ENCODE results near the gene ISG20.

Gene ISG20

DNA sequence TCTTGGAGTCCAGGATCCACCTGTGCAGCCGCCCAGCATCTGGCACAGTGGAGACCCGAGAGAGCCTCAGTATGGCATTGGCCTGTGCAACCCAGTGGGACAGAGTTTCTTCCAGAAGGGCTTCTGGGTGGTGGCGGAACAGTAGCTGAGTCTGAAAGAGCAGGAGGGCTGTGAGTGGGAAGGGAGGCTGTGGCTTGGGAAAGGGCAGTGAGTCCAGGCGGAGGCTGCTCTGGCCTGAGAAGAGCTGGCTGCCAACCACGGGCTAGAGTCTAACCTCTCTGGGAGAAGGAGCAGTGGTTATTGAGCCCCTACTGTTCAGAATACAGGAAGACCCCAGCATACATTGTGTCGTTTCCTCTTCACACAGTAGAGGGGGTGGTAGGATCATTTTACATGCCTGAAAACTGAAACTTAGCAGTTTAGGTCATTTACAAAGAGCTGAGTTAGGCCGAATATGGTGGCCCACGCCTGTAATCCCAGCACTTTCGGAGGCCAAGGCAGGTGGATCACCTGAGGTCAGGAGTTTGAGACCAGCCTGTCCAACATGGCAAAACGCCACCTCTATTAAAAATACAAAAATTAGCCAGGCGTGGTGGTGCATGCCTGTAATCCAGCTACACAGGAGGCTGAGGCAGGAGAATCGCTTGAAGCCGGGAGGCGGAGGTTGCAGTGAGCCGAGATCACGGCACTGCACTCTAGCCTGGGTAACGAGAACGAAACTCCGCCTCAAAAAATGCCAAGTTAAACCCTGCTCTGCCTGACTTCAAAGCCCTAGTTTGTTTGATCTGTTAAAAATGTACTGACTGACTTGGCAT is 14.5 kb upstream of the ISG20 start:
- H3K36me3 ChIP-seq (ENCODE audit: control insufficient read depth in 4 of 4, insufficient read depth in 4 of 4, low read length in 3 of 4) = peaks cover 10 to 48% (median 23%) of the 10 kb centered on the region in 4 experiments
- CTCF ChIA-PET = interaction anchor here (0.6 to 4.2 kb wide), 21 partner anchors 9 to 279 kb away, joined by 3 to 36 read pairs (median 4); no protein-coding TSS in a partner anchor
- DNase-seq = peak; percentile 83 to 86 (median 84)
- H3K27ac ChIP-seq (ENCODE audit: insufficient read depth in 1 of 2, low read depth in 1 of 2, low read length in 2 of 2, poor library complexity in 1 of 2, severe bottlenecking in 2 of 2) = peak overlapping the region in 1 of 2 experiments; percentile 61
- POLR2A ChIA-PET = interaction anchor here (1.1 kb wide), 1 partner anchor 14 kb away, joined by 7 read pairs; the partner anchor contains the start of gene ISG20
- H3K4me1 ChIP-seq (ENCODE audit: control extremely low read depth in 1 of 4, control insufficient read depth in 4 of 4, insufficient read depth in 4 of 4, low read length in 3 of 4) = peaks cover 6 to 41% (median 32%) of the 10 kb centered on the region in 4 experiments
- no peaks in the 10 kb centered on the region for H3K9me3 ChIP-seq (ENCODE audit: control extremely low read depth in 1 of 5, control insufficient read depth in 4 of 5, insufficient read depth in 2 of 5, low read depth in 1 of 5, low read length in 4 of 5)
- H3K4me3 ChIP-seq (ENCODE audit: control insufficient read depth in 1 of 7, extremely low read depth in 1 of 7, insufficient read depth in 4 of 7, low read depth in 2 of 7, low read length in 6 of 7) = peak overlapping the region in 1 of 7 experiments; percentile 19
- 70% methylated on average over 17 of the region's 19 CpGs for WGBS (ENCODE audit: insufficient coverage)
- no peaks in the 10 kb centered on the region for H3K27me3 ChIP-seq (replicated peaks in 2 of 5; ENCODE audit: control insufficient read depth in 4 of 5, insufficient read depth in 5 of 5, low read length in 4 of 5)

DNA sequence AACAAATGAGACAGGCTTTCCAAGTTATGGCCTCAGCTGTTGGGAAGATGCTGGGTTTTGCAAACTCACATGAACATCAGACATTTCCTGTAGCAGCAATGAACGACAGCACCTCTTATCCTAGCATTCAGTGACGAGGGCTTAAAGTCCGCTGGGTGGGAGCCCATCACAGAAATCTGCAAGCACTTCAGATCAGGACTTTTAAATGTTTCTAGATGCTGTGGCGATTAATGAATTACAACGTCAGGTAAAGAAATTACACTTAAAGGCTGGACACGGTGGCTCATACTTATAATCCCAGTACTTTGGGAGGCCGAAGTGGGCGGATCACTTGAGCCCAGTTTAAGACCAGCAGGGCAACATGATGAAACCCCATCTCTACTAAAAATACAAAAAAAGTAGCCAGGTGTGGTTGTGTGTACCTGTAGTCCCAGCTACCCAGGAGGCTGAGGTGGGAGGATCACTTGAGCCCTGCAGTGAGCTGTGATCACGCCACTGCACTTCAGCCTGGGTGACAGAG is 13.8 kb upstream of the ISG20 start:
- no peaks in the 10 kb centered on the region for H3K27me3 ChIP-seq (replicated peaks in 2 of 5; ENCODE audit: control insufficient read depth in 4 of 5, insufficient read depth in 5 of 5, low read length in 4 of 5)
- ChIA-PET CTCF (interaction anchor here (0.6 to 4.2 kb wide), 20 partner anchors 9 to 254 kb away, joined by 3 to 36 read pairs (median 4); no protein-coding TSS in a partner anchor), POLR2A (interaction anchor here (1.1 kb wide), 1 partner anchor 13 kb away, joined by 7 read pairs; the partner anchor contains the start of gene ISG20)
- H3K4me3 ChIP-seq (ENCODE audit: control insufficient read depth in 1 of 7, extremely low read depth in 1 of 7, insufficient read depth in 4 of 7, low read depth in 2 of 7, low read length in 6 of 7) = no peak overlapping the region
- peak overlapping the region in 1 of 2 experiments; percentile 61 for H3K27ac ChIP-seq (ENCODE audit: insufficient read depth in 1 of 2, low read depth in 1 of 2, low read length in 2 of 2, poor library complexity in 1 of 2, severe bottlenecking in 2 of 2)
- no peak for DNase-seq
- H3K4me1 ChIP-seq (ENCODE audit: control extremely low read depth in 1 of 4, control insufficient read depth in 4 of 4, insufficient read depth in 4 of 4, low read length in 3 of 4) = peaks cover 6 to 48% (median 35%) of the 10 kb centered on the region in 4 experiments
- H3K36me3 ChIP-seq (ENCODE audit: control insufficient read depth in 4 of 4, insufficient read depth in 4 of 4, low read length in 3 of 4) = peaks cover 10 to 55% (median 27%) of the 10 kb centered on the region in 4 experiments
- 95% methylated on average over 5 of the region's 9 CpGs for WGBS (ENCODE audit: insufficient coverage)
- no peaks in the 10 kb centered on the region for H3K9me3 ChIP-seq (ENCODE audit: control extremely low read depth in 1 of 5, control insufficient read depth in 4 of 5, insufficient read depth in 2 of 5, low read depth in 1 of 5, low read length in 4 of 5)

DNA sequence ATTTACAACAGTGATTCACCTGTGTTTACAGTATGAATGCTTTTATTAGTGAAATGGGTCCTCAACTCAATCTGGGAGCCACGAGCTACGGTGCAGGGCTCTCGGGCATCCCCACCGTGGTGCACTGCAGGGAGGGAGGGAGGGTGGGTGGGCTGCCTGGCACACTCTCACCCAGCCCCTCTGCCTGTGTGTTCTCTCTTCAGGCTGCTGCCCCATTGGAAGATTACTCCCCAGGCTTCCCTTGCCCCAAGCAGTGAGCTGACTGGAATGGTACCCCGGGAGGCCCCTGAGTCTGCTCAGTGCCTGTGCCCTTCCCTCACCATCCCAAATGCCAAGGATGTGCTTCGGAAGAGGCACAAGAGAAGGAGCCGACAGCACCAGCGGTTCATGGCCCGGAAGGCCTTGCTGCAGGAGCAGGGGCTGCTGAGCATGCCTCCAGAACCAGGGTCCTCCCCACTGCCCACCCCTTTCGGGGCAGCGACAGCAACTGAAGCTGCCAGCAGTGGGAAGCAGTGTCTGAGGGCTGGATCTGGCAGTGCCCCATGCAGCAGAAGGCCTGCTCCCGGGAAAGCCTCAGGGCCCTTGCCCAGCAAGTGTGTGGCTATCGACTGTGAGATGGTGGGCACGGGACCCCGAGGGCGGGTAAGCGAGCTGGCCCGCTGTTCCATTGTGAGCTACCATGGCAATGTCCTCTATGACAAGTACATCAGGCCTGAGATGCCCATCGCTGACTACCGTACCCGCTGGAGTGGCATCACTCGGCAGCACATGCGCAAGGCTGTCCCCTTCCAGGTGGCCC is 12.7 kb upstream of the ISG20 start:
- Histone ChIP-seq H3K27ac (ENCODE audit: insufficient read depth in 1 of 2, low read depth in 1 of 2, low read length in 2 of 2, poor library complexity in 1 of 2, severe bottlenecking in 2 of 2) (no peak overlapping the region), H3K9me3 (ENCODE audit: control extremely low read depth in 1 of 5, control insufficient read depth in 4 of 5, insufficient read depth in 2 of 5, low read depth in 1 of 5, low read length in 4 of 5) (no peaks in the 10 kb centered on the region), H3K4me3 (ENCODE audit: control insufficient read depth in 1 of 7, extremely low read depth in 1 of 7, insufficient read depth in 4 of 7, low read depth in 2 of 7, low read length in 6 of 7) (no peak overlapping the region), H3K36me3 (ENCODE audit: control insufficient read depth in 4 of 4, insufficient read depth in 4 of 4, low read length in 3 of 4) (peaks cover 10 to 66% (median 32%) of the 10 kb centered on the region in 4 experiments), H3K27me3 (replicated peaks in 2 of 5; ENCODE audit: control insufficient read depth in 4 of 5, insufficient read depth in 5 of 5, low read length in 4 of 5) (no peaks in the 10 kb centered on the region), H3K4me1 (ENCODE audit: control extremely low read depth in 1 of 4, control insufficient read depth in 4 of 4, insufficient read depth in 4 of 4, low read length in 3 of 4) (peaks cover 6 to 51% (median 32%) of the 10 kb centered on the region in 4 experiments)
- ChIA-PET CTCF (interaction anchor here (0.9 to 4.2 kb wide), 5 partner anchors 8 to 209 kb away, joined by 3 to 36 read pairs (median 21); no protein-coding TSS in a partner anchor), POLR2A (no interaction called here)
- 90% methylated on average over 23 of the region's 23 CpGs for WGBS (ENCODE audit: insufficient coverage)
- DNase-seq = no peak

DNA sequence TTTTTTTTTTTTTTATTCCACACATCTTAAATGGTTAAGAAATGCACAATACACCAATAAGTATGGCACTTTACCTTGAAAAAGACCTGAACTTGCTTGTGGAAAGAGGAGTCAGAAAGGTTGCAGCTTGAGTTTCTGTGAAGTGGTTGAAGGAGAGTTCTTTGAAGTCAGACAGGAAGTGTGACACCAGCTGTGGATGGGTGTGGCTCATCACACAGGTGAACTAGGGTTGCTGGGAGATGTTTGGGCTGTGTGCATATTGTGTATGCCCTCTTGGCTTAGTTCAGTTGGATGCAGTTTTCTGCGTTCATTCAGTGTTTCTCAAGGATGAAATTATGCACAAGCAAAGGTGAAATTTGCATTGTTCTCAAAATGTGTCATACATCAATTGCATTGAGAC is 11.4 kb upstream of the ISG20 start:
- Histone ChIP-seq H3K27me3 (replicated peaks in 2 of 5; ENCODE audit: control insufficient read depth in 4 of 5, insufficient read depth in 5 of 5, low read length in 4 of 5) (no peaks in the 10 kb centered on the region), H3K36me3 (ENCODE audit: control insufficient read depth in 4 of 4, insufficient read depth in 4 of 4, low read length in 3 of 4) (peaks cover 10 to 79% (median 38%) of the 10 kb centered on the region in 4 experiments), H3K4me3 (ENCODE audit: control insufficient read depth in 1 of 7, extremely low read depth in 1 of 7, insufficient read depth in 4 of 7, low read depth in 2 of 7, low read length in 6 of 7) (no peak overlapping the region), H3K9me3 (ENCODE audit: control extremely low read depth in 1 of 5, control insufficient read depth in 4 of 5, insufficient read depth in 2 of 5, low read depth in 1 of 5, low read length in 4 of 5) (no peaks in the 10 kb centered on the region), H3K27ac (ENCODE audit: insufficient read depth in 1 of 2, low read depth in 1 of 2, low read length in 2 of 2, poor library complexity in 1 of 2, severe bottlenecking in 2 of 2) (no peak overlapping the region), H3K4me1 (ENCODE audit: control extremely low read depth in 1 of 4, control insufficient read depth in 4 of 4, insufficient read depth in 4 of 4, low read length in 3 of 4) (peaks cover 0 to 38% (median 20%) of the 10 kb centered on the region in 4 experiments)
- DNase-seq = no peak
- POLR2A ChIA-PET = interaction anchor here (0.7 to 1.6 kb wide), 2 partner anchors 11 to 903 kb away, joined by 4 to 8 read pairs; partner anchors contain the start of gene ISG20
- no CpG with 5 or more reads among the region's 1 CpG for WGBS (ENCODE audit: insufficient coverage)
- CTCF ChIA-PET = interaction anchor here (0.9 kb wide), 1 partner anchor 32 kb away, joined by 3 read pairs; no protein-coding TSS in a partner anchor

DNA sequence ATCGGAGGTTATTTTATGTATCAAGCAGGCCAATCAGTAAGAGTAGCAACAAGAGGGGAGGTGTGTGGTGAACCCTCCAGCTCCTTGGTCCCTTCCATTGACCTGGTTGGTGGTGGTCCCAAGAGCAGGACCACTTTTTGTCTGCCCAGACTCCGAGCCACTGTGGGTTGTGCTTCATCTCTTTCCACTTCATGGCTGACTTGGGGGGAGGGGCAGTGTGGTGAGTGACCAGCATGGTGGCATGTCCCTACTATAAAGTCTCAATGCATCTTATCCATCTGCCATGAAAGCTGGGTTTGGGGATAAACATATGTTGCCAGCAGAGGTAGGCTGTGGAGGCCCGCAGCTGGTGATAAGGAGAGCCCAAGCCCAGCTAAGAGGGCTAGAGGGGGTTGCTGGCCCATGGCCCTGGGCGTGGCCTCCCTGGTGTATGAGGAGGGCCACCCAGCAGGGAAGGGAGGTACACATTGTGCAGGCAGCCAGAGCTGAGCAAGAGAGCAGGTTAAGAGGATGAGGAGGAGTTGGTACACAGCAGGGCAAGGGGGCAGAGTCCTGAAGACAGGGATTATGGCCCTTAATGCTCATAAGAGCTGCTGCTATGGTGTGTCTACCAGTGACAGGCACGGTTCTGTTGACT is 10.7 kb upstream of the ISG20 start:
- WGBS (ENCODE audit: insufficient coverage) = 100% methylated on average over 4 of the region's 5 CpGs
- Histone ChIP-seq H3K4me3 (ENCODE audit: control insufficient read depth in 1 of 7, extremely low read depth in 1 of 7, insufficient read depth in 4 of 7, low read depth in 2 of 7, low read length in 6 of 7) (no peak overlapping the region), H3K36me3 (ENCODE audit: control insufficient read depth in 4 of 4, insufficient read depth in 4 of 4, low read length in 3 of 4) (peaks cover 10 to 80% (median 38%) of the 10 kb centered on the region in 4 experiments), H3K4me1 (ENCODE audit: control extremely low read depth in 1 of 4, control insufficient read depth in 4 of 4, insufficient read depth in 4 of 4, low read length in 3 of 4) (peaks cover 0 to 31% (median 15%) of the 10 kb centered on the region in 4 experiments), H3K27me3 (replicated peaks in 2 of 5; ENCODE audit: control insufficient read depth in 4 of 5, insufficient read depth in 5 of 5, low read length in 4 of 5) (no peaks in the 10 kb centered on the region), H3K9me3 (ENCODE audit: control extremely low read depth in 1 of 5, control insufficient read depth in 4 of 5, insufficient read depth in 2 of 5, low read depth in 1 of 5, low read length in 4 of 5) (no peaks in the 10 kb centered on the region), H3K27ac (ENCODE audit: insufficient read depth in 1 of 2, low read depth in 1 of 2, low read length in 2 of 2, poor library complexity in 1 of 2, severe bottlenecking in 2 of 2) (no peak overlapping the region)
- ChIA-PET POLR2A (interaction anchor here (0.7 to 1.6 kb wide), 2 partner anchors 10 to 903 kb away, joined by 4 to 8 read pairs; partner anchors contain the start of gene ISG20), CTCF (interaction anchor here (0.8 kb wide), 1 partner anchor 36 kb away, joined by 3 read pairs; no protein-coding TSS in a partner anchor)
- no peak for DNase-seq

DNA sequence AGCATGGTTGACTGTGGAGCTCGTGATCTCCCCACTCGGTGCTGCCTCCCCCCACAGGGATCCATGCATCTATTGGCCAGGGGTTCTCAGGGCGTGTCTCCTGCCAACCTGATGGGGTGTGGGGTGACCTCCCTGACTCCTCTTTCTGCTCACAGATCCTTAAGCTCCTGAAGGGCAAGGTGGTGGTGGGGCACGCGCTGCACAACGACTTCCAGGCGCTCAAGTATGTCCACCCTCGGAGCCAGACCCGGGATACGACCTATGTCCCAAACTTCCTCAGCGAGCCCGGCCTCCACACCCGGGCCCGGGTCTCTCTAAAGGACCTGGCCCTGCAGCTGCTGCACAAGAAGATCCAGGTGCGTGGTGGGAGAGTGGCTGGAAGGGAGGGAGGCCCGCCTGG is 9.7 kb upstream of the ISG20 start:
- no peaks in the 10 kb centered on the region for H3K27me3 ChIP-seq (replicated peaks in 2 of 5; ENCODE audit: control insufficient read depth in 4 of 5, insufficient read depth in 5 of 5, low read length in 4 of 5)
- no peaks in the 10 kb centered on the region for H3K9me3 ChIP-seq (ENCODE audit: control extremely low read depth in 1 of 5, control insufficient read depth in 4 of 5, insufficient read depth in 2 of 5, low read depth in 1 of 5, low read length in 4 of 5)
- no peak overlapping the region for H3K4me3 ChIP-seq (ENCODE audit: control insufficient read depth in 1 of 7, extremely low read depth in 1 of 7, insufficient read depth in 4 of 7, low read depth in 2 of 7, low read length in 6 of 7)
- H3K27ac ChIP-seq (ENCODE audit: insufficient read depth in 1 of 2, low read depth in 1 of 2, low read length in 2 of 2, poor library complexity in 1 of 2, severe bottlenecking in 2 of 2) = no peak overlapping the region
- ChIA-PET CTCF (interaction anchor here (1.2 kb wide), 1 partner anchor 27 kb away, joined by 3 read pairs; no protein-coding TSS in a partner anchor), POLR2A (interaction anchor here (1.6 kb wide), 1 partner anchor 9 kb away, joined by 8 read pairs; the partner anchor contains the start of gene ISG20)
- H3K4me1 ChIP-seq (ENCODE audit: control extremely low read depth in 1 of 4, control insufficient read depth in 4 of 4, insufficient read depth in 4 of 4, low read length in 3 of 4) = peaks cover 0 to 25% (median 9%) of the 10 kb centered on the region in 4 experiments
- DNase-seq = no peak
- 94% methylated on average over 8 of the region's 16 CpGs for WGBS (ENCODE audit: insufficient coverage)
- H3K36me3 ChIP-seq (ENCODE audit: control insufficient read depth in 4 of 4, insufficient read depth in 4 of 4, low read length in 3 of 4) = peaks cover 10 to 73% (median 38%) of the 10 kb centered on the region in 4 experiments
